Glomerular endothelial cell (primary cell): ENCODE measurements around the gene TCF7L1. TPM values are rescaled to one million over a fixed set of nuclear protein-coding genes. Genes with fewer than 3 reads are reported as not detected.
"Not testable (repeated sequence)": the region's sequence is repeated elsewhere in the genome, so short reads cannot be mapped to it uniquely, and the experiment has no call there.

Source experiments
- DNase-seq: peaks from one replicate; pipeline ENCODE4 v3.0.0-alpha.2; 2011; ENCODE audit warnings: low read depth, low spot score; ENCODE audit errors: extremely low read depth
- total RNA-seq: library from RNA; depleted of rRNA; stranded (reverse); fragments of >200 nt; gene quantifications from 2 replicates; pipeline ENCODE4 v1.2.3, GENCODE V29; 2015

Gene TCF7L1
- total RNA-seq, 1 donor from 2014 or later: 16.7 TPM

DNA sequence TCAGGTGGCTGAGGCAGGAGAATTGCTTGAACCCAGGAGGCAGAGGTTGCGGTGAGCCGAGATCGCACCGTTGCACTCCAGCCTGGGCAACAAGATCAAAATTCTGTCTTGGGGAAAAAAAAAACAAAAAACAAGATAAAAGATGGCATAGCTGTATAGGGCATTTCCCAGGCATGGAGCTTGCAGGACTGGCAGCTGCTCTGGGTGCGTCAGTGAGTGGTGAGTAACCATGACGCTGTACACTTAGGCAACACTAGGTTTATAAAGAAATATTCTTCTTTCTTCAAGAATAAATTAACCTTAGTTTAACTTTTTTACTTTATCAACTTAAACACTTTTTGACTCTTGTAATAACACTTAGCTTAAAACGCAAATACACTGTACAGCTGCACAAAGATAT, 179.2 kb downstream of the TCF7L1 start:
- no peak for DNase-seq

DNA sequence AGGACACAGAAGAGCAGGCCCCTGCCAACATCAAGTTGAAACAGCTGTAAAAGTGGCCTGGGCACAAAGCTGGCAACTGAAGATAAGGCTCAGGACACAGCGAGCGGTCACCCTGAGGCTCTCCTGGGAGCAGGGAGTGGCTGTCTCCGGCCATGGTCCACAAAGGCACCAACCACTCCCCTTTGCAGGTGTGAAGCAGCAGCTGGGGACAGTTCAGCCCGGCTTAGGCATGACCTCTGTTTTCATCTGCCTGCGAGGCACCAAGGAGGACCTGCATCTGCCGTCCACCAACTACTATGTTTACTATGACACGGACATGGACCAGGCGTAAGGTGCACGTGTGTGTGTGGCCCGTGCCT, 181.7 kb downstream of the TCF7L1 start:
- no peak for DNase-seq

DNA sequence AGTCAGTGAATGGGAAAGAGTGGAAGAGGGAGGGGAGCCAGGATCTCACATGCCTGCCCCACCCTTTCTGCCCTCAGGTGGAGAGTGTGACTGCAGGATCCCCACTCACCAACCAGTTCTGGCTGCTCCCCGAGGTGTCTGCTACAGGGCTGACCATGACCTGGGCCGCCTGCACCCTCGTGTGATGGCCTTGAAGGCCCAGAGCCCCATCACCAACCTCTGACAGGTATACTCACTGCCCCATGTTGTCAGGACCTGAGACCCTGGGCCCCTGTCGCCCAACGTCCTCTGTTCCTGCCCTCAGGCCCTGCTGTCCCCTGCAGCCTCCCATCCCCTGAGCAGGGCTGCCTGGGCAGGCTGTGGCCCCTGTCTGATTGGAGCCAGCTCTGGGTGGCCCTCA, 182.7 kb downstream of the TCF7L1 start:
- not testable (repeated sequence) for DNase-seq

GRCh38 chr2:85318222-85319074, 185.3 kb downstream of the TCF7L1 start:
- DNase-seq: no peak

DNA sequence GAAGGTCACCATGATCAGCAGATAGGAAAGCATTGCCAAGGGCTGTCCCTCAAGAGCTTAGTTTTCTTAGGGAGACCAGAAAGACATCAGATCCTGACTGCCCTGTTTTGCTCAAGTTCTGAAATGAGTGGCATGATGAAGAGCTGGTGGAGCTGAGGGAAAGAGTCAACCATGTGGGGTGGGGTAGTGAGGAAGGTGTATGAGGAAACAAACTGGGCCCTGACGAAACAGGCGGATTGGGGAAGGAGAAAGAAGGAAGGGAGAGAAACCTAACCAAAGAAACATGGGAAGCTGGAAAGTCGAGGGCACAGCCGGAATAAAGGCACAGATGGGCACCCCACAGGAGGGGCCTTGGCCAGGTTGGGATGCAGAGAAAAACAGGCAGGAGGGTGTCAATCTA, 186.6 kb downstream of the TCF7L1 start:
- DNase-seq: no peak

GRCh38 chr2:85323351-85323987, 190.3 kb downstream of the TCF7L1 start:
- DNase-seq: no peak

- not testable (repeated sequence) for DNase-seq
Observed at GRCh38 chr2:85323988-85324367, 190.8 kb downstream of the TCF7L1 start.

GRCh38 chr2:85324639-85325465, 191.7 kb downstream of the TCF7L1 start:
- DNase-seq: peak; percentile 37

DNA sequence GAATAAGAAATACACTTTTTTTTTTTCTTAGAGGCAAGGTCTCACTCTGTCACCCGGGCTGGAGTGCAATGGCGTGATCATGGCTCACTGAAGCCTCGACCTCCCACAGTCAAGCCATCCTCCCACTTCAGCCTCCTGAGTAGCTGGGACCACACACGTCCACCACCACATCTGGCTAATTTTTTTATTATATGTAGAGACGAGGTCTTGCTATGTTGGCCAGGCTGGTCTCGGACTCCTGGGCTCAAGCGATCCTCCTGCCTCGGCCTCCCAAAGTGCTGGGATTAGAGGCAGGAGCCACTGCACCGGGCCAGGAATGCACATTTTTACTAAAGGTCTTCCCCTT, 192.2 kb downstream of the TCF7L1 start:
- DNase-seq: no peak

DNA sequence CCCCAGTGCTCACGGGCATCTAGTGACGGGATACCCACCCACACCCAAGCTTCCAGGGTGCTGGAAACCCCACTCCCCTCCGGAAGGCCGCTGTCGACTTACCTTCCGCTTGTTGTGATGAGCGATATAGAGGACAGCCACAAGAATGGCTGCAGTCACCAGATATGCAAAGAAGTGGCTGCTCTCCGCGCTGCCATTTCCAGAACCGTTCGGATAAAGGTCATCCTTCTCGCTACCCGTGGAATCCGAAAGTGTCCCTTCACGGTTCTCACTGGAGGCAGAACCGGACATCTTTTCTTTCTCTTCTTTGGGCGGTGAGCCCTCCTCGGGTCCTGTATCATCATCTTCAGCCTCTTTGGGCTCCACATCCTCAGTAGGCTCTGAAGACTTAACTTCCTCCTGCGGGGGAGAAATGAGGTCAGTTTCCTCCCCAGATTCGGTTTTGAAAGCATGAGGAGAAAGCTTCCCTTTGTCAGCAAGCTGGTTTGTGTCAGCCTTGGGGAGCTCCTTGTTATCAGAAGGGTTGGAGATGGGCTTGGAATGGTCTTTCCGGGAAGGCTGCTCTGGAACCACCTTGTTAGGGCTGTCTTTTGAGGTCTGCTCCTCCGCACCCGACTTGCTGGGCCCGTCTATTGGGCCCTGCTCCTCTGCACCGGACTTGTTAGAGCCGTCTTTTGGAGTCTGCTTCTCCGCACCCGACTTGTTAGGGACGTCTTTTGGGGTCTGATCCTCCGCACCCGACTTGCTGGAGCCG, 193.4 kb downstream of the TCF7L1 start:
- DNase-seq: no peak

GRCh38 chr2:85327160-85327821, 194.1 kb downstream of the TCF7L1 start:
- no peak for DNase-seq

DNA sequence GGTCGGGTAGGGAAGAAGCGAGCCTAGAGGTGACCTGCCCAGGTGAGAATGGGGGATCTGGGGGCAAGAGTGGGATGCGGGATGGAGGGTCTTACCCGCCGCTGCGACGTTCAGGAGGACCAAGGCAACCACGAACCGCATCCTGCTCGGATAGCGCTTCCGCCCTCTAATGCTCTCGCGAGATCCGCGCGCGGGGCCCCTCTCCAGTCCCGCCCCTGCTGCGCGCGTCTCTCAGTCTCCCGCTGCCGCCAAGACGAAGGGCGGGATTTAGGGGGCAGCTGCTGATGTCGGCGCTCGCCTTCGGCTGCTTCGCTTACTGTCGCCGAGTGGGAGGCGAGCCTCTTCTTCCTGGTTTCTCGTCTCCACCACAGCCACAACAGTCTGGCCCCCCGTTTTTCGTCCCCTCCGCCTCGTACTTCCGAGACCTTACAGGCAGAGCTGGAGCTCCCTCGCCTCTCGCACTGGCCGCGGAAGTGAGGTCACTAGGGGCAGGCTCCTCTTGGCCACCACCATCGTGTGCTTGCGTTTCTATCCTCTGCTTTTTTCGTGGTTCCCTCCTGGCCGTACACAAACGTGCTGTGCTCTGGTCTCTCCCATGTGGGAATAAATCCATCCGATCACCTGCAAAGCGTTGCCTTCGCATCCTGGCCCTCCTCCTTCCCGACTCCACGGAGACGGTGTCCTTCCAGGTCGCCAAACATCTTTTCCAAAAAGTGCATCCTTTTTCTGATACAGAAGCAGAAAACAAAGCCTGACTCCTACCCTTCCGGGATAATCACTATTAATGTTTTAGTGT, 194.8 kb downstream of the TCF7L1 start, which contains the start of gene TGOLN2:
Gene TGOLN2, minus strand, starts transcription at position 168 of the 796 bp plus-strand sequence. Its CDS starts 27 bp downstream, at position 141.
- DNase-seq: no peak

DNA sequence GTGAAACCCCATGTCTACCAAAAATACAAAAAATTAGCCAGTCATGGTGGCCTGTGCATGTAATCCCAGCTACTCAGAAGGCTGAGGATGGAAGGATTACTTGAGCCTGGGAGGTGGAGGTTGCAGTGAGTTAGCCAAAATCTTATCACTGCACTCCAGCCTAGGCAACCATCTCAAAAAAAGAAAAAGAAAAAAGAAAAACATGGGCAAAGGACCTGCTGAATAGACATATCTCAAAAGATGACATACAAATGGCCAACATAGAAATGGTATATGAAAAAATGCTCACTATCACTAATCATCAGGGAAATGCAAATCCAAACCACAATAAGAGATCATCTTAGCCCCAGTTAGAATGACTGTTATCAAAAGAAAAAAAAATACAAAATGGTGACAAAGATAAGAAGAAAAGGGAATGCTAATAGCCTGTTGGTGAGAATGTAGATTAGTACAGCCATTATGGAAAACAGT, 196.0 kb downstream of the TCF7L1 start:
- DNase-seq: no peak

GRCh38 chr2:85329701-85330100, 196.5 kb downstream of the TCF7L1 start:
- DNase-seq: not testable (repeated sequence)

GRCh38 chr2:85330839-85331636, 197.8 kb downstream of the TCF7L1 start:
- DNase-seq: no peak

- not testable (repeated sequence) for DNase-seq
Observed at GRCh38 chr2:85333877-85334276, 200.7 kb downstream of the TCF7L1 start.

- no peak for DNase-seq
Observed at GRCh38 chr2:85334928-85335327, 201.7 kb downstream of the TCF7L1 start.
